ENCODE measurements around the gene CD163L1.

DNA sequence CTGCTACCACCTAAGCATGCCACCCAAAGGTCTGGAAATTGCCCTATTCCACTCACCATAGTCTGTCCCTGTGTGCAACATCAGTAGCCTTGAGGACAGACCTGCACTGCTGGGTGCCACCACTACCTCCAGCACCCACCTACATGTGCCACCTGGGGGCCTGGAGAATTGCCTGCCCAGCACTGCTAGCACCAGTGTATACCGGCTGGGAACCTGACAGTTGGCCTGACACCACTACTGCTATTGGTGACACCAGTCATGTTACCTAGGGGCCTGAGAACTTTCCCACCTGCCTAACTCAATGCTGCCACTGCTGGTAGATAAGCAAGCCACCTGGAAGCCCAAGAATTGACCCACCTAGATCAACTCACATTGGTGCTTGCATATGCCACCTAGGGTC lies 60.8 kb downstream of the CD163L1 start:
- TF ChIP-seq POLR2A (IDR thresholded peaks at IDR 0.05) = no peak
- TF ChIP-seq, protein P1, sequence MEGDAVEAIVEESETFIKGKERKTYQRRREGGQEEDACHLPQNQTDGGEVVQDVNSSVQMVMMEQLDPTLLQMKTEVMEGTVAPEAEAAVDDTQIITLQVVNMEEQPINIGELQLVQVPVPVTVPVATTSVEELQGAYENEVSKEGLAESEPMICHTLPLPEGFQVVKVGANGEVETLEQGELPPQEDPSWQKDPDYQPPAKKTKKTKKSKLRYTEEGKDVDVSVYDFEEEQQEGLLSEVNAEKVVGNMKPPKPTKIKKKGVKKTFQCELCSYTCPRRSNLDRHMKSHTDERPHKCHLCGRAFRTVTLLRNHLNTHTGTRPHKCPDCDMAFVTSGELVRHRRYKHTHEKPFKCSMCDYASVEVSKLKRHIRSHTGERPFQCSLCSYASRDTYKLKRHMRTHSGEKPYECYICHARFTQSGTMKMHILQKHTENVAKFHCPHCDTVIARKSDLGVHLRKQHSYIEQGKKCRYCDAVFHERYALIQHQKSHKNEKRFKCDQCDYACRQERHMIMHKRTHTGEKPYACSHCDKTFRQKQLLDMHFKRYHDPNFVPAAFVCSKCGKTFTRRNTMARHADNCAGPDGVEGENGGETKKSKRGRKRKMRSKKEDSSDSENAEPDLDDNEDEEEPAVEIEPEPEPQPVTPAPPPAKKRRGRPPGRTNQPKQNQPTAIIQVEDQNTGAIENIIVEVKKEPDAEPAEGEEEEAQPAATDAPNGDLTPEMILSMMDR (IDR thresholded peaks at IDR 0.05) = no peak

Measured in transverse colon (tissue), 3 donors.